H1 (cell line): ENCODE measurements around the gene TWIST2.

Source experiments
- BRCA1 ChIP-seq: IDR thresholded peaks from 2 replicates; pipeline ENCODE4 v1.6.1; 2012; ENCODE audit warnings: low read depth, low read length, improper control_type of control experiment
- CBX5 ChIP-seq: fragments of 300-800, 300-1000 bp; sonication (generic); IDR thresholded peaks from 2 replicates; pipeline ENCODE4 v1.7.1; 2016; ENCODE audit warnings: antibody characterized with exemption, low read length, low read depth
- CHD2 ChIP-seq: IDR thresholded peaks from 2 replicates; pipeline ENCODE4 v1.6.1; 2012; ENCODE audit warnings: low read length, improper control_type of control experiment
- CTCF ChIP-seq, 3 experiments: IDR thresholded peaks; 1 replicate in 2 of 3; 2 replicates in 1 of 3; pipeline versions ENCODE4 v1.5.1 to v1.6.1; 2011; ENCODE audit warnings: low read length in 3 of 3, mild to moderate bottlenecking in 3 of 3, inconsistent platforms in 2 of 3, low read depth in 1 of 3, moderate library complexity in 1 of 3; ENCODE audit not compliant: insufficient read depth in 1 of 3; ENCODE audit errors: control extremely low read depth in 1 of 3
- EP300 ChIP-seq, 2 experiments: IDR thresholded peaks; 1 replicate in 1 of 2; 2 replicates in 1 of 2; pipeline ENCODE4 v1.6.1; 2011 to 2012; ENCODE audit warnings: low read depth in 2 of 2, low read length in 2 of 2, mild to moderate bottlenecking in 2 of 2, borderline replicate concordance in 1 of 2, inconsistent platforms in 1 of 2, moderate library complexity in 1 of 2
- EZH2 ChIP-seq: fragments of 200-600 bp; sonication (generic); IDR thresholded peaks from 2 replicates; pipeline ENCODE4 v1.7.1; 2012; ENCODE audit warnings: low read depth, mild to moderate bottlenecking, moderate library complexity, low read length, inconsistent platforms; ENCODE audit not compliant: severe bottlenecking
- GTF2F1 ChIP-seq: IDR thresholded peaks from 2 replicates; pipeline ENCODE4 v1.6.1; 2012; ENCODE audit warnings: low read depth, low read length, improper control_type of control experiment, borderline replicate concordance
- MAFK ChIP-seq: IDR thresholded peaks from 2 replicates; pipeline ENCODE4 v1.6.1; 2012; ENCODE audit warnings: low read depth, mild to moderate bottlenecking, improper control_type of control experiment, low read length
- POLR2A ChIP-seq, 2 experiments: IDR thresholded peaks; 1 replicate in 1 of 2; 2 replicates in 1 of 2; pipeline ENCODE4 v1.6.1; 2011; ENCODE audit warnings: low read depth in 2 of 2, low read length in 2 of 2, mild to moderate bottlenecking in 2 of 2; ENCODE audit errors: control extremely low read depth in 1 of 2
- SAP30 ChIP-seq: fragments of 300-600 bp; sonication (generic); IDR thresholded peaks from 2 replicates; pipeline ENCODE4 v1.7.1; 2012; ENCODE audit warnings: low read length, moderate library complexity, mild to moderate bottlenecking, inconsistent platforms; ENCODE audit not compliant: insufficient read depth, insufficient replicate concordance
- SRF ChIP-seq: IDR thresholded peaks from 2 replicates; pipeline ENCODE4 v1.6.1; 2011; ENCODE audit warnings: mild to moderate bottlenecking, low read depth, low read length, moderate library complexity
- TAF1 ChIP-seq: IDR thresholded peaks from 2 replicates; pipeline ENCODE4 v1.6.1; 2011; ENCODE audit warnings: mild to moderate bottlenecking, low read depth, low read length
- YY1 ChIP-seq: IDR thresholded peaks from 2 replicates; pipeline ENCODE4 v1.6.1; 2011; ENCODE audit warnings: low read depth, mild to moderate bottlenecking, low read length

- TF ChIP-seq CTCF (IDR thresholded peaks at IDR 0.05; ENCODE audit: control extremely low read depth in 1 of 3, insufficient read depth in 1 of 3, low read depth in 1 of 3, low read length in 3 of 3) (no peak), MAFK (no peak), GTF2F1 (no peak), TAF1 (no peak), POLR2A (IDR thresholded peaks at IDR 0.05; ENCODE audit: control extremely low read depth in 1 of 2, low read depth in 2 of 2, low read length in 2 of 2) (no peak), EZH2 (no peak), SRF (no peak), EP300 (IDR thresholded peaks at IDR 0.05; ENCODE audit: borderline replicate concordance in 1 of 2, low read depth in 2 of 2, low read length in 2 of 2) (no peak), CHD2 (no peak), SAP30 (no peak), CBX5 (no peak), YY1 (no peak), BRCA1 (no peak)
Measured at GRCh38 chr2:238890618-238891456, 43.0 kb downstream of the TWIST2 start.
